Measurements from ENCODE around the gene MED16. TPM values are rescaled to one million over a fixed set of nuclear protein-coding genes. Genes with fewer than 3 reads are reported as not detected.

Gene MED16
- total and polyA plus RNA-seq, 2 of the 4 experiments (the other 2 are of a cell fraction) = 8.1 to 40.2 TPM

GRCh38 chr19:890831-891230, 2.2 kb downstream of the MED16 start:
- H3K4me1 ChIP-seq (ENCODE audit: control insufficient read depth, insufficient read depth, low read length) = no peaks in the 10 kb centered on the region
- no peak overlapping the region for H3K4ac ChIP-seq (ENCODE audit: low read depth, low read length)
- H4K5ac ChIP-seq (ENCODE audit: low read depth, low read length) = no peak overlapping the region
- no TSS peak for BruUV-seq (replicated peaks)
- POLR2A ChIA-PET (ENCODE audit: unreplicated experiment) = no interaction called here
- no peak overlapping the region for H3K56ac ChIP-seq (ENCODE audit: extremely low read depth, insufficient read depth, low read length)
- DNase-seq = no peak
- H3K4me3 ChIP-seq (ENCODE audit: insufficient read depth, low read depth, low read length) = no peak overlapping the region
- no peak overlapping the region for H2BK20ac ChIP-seq (ENCODE audit: low read depth, low read length)
- H3K36me3 ChIP-seq (ENCODE audit: control insufficient read depth, insufficient read depth, low read length) = peaks cover 35% of the 10 kb centered on the region
- no peak overlapping the region for H3K14ac ChIP-seq (replicated peaks; ENCODE audit: low read depth, low read length)
- H3K79me1 ChIP-seq (ENCODE audit: low read depth in 1 of 2, low read length in 2 of 2) = peaks cover 13 to 39% of the 10 kb centered on the region in 2 experiments
- no peak overlapping the region for H2AK5ac ChIP-seq (ENCODE audit: low read depth, low read length)
- H2BK5ac ChIP-seq (ENCODE audit: low read depth, low read length, poor library complexity, severe bottlenecking) = no peak overlapping the region
- H3K4me2 ChIP-seq (ENCODE audit: low read depth, low read length) = no peak overlapping the region
- CTCF ChIA-PET = no interaction called here
- in situ Hi-C loops (cut with MboI; ENCODE audit: low sequenced_read_pairs) (no loop called here), dilution Hi-C loops (cut with HindIII; ENCODE audit: low sequenced_read_pairs, unreplicated experiment) (no loop called here), intact Hi-C loops (cut with micrococcal nuclease) (no loop called here)
- no peaks in the 10 kb centered on the region for H3K9me3 ChIP-seq (ENCODE audit: control insufficient read depth, insufficient read depth, low read length)
- no peak overlapping the region for H4K91ac ChIP-seq (ENCODE audit: insufficient read depth, low read depth, low read length)
- no peak overlapping the region for H3K18ac ChIP-seq (ENCODE audit: low read depth, low read length)
- peaks cover 6% of the 10 kb centered on the region; the same call in 1 of the 2 replicates for H3K9me1 ChIP-seq (ENCODE audit: insufficient read depth, low read length)
- peaks cover 6% of the 10 kb centered on the region; the same call in 1 of the 2 replicates for H4K20me1 ChIP-seq (ENCODE audit: insufficient read depth, low read length)
- no peak overlapping the region for H4K8ac ChIP-seq (ENCODE audit: low read depth in 2 of 2, low read length in 2 of 2)
- H3K27ac ChIP-seq (ENCODE audit: insufficient read depth, low read length) = no peak overlapping the region
- H2AK9ac ChIP-seq (replicated peaks; ENCODE audit: low read depth, low read length, poor library complexity) = no peak overlapping the region
- H2BK120ac ChIP-seq (ENCODE audit: low read depth, low read length) = no peak overlapping the region
- H3K9ac ChIP-seq (ENCODE audit: low read depth, low read length) = no peak overlapping the region
- 60% methylated on average over 1 of the region's 18 CpGs; no CpG with 5 or more reads in 1 of the 2 experiments for WGBS, 2 experiments (ENCODE audit: extremely low coverage in 2 of 2, insufficient read length in 1 of 2)
- TF ChIP-seq NFE2L2 (IDR thresholded peaks at IDR 0.05; ENCODE audit: low read depth, low read length) (no peak), SMC3 (IDR thresholded peaks at IDR 0.05; ENCODE audit: low read depth, low read length) (no peak), RFX5 (IDR thresholded peaks at IDR 0.05; ENCODE audit: low read depth, low read length) (no peak), RCOR1 (IDR thresholded peaks at IDR 0.05; ENCODE audit: insufficient replicate concordance, low read length) (no peak), MAZ (IDR thresholded peaks at IDR 0.05; ENCODE audit: borderline replicate concordance, low read depth, low read length) (no peak), ELK1 (IDR thresholded peaks at IDR 0.05; ENCODE audit: borderline replicate concordance, low read depth, low read length) (no peak), USF2 (IDR thresholded peaks at IDR 0.05; ENCODE audit: low read depth, low read length) (no peak), POLR2A (IDR thresholded peaks at IDR 0.05; ENCODE audit: low read depth, low read length) (no peak), FOS (IDR thresholded peaks at IDR 0.05; ENCODE audit: low read depth, low read length) (no peak), CEBPB (IDR thresholded peaks at IDR 0.05; ENCODE audit: low read depth, low read length) (no peak), RAD21 (IDR thresholded peaks at IDR 0.05; ENCODE audit: low read length) (no peak), CHD1 (IDR thresholded peaks at IDR 0.05; ENCODE audit: low read depth, low read length) (no peak), BHLHE40 (IDR thresholded peaks at IDR 0.05; ENCODE audit: low read depth, low read length) (no peak), MAFK (IDR thresholded peaks at IDR 0.05; ENCODE audit: low read depth, low read length) (no peak), CTCF (conservative IDR thresholded peaks at IDR 0.05; ENCODE audit: low read depth, low read length) (no peak)
- H3K23ac ChIP-seq (ENCODE audit: low read depth, low read length) = no peak overlapping the region
- H2BK15ac ChIP-seq (ENCODE audit: low read depth, low read length) = no peak overlapping the region
- ATAC-seq (ENCODE audit: low read depth) = no peak
- H2AFZ ChIP-seq (replicated peaks; ENCODE audit: low read length, poor library complexity) = no peak overlapping the region
- H3K27me3 ChIP-seq (ENCODE audit: control insufficient read depth, insufficient read depth, low read length) = no peaks in the 10 kb centered on the region

Measured in IMR-90 (cell line).